ENCODE results near the gene TNFRSF19. TPM values are rescaled to one million over a fixed set of nuclear protein-coding genes. Genes with fewer than 3 reads are reported as not detected.

TNFRSF19 gene, protein sequence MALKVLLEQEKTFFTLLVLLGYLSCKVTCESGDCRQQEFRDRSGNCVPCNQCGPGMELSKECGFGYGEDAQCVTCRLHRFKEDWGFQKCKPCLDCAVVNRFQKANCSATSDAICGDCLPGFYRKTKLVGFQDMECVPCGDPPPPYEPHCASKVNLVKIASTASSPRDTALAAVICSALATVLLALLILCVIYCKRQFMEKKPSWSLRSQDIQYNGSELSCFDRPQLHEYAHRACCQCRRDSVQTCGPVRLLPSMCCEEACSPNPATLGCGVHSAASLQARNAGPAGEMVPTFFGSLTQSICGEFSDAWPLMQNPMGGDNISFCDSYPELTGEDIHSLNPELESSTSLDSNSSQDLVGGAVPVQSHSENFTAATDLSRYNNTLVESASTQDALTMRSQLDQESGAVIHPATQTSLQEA
- 2.6 to 4.2 TPM (median 3.5 TPM) in 5 replicates for total RNA-seq (2022; extraction: Qiagen RNA extraction)

GRCh38 chr13:23570099-23570920 is at the start of gene TNFRSF19:
Gene TNFRSF19 (plus strand): TSS chr13:23570412. CDS start chr13:23590184, 19,772 bp downstream.

Other genes starting within 250 kb of the TNFRSF19 start
- gene SACS, start 136.7 kb upstream of the TNFRSF19 start, total RNA-seq (2022; extraction: Qiagen RNA extraction) = 9.4 to 13.3 TPM (median 12.9 TPM) in 5 replicates